Neuron (in vitro differentiated cells): ENCODE measurements around the gene TUBG1.
A peak's percentile ranks its signal among the peaks of the same experiment; 100 is the strongest.
"Not testable (repeated sequence)": the region's sequence is repeated elsewhere in the genome, so short reads cannot be mapped to it uniquely, and the experiment has no call there.

Experiments used
- H2AFZ ChIP-seq: one replicate; pipeline ENCODE4 v1.6.1; 2013; ENCODE audit warnings: low read depth, mild to moderate bottlenecking, inconsistent platforms, low read length, moderate library complexity
- H3K27me3 ChIP-seq: one replicate; pipeline ENCODE4 v1.6.1; 2013; ENCODE audit warnings: low read length; ENCODE audit not compliant: insufficient read depth
- H3K36me3 ChIP-seq: one replicate; pipeline ENCODE4 v1.6.1; 2013; ENCODE audit warnings: low read length; ENCODE audit not compliant: insufficient read depth
- H3K4me1 ChIP-seq: one replicate; pipeline ENCODE4 v1.6.1; 2013; ENCODE audit warnings: low read length; ENCODE audit not compliant: insufficient read depth
- H3K4me3 ChIP-seq: 2 replicates; pipeline ENCODE4 v1.5.1; 2013; ENCODE audit warnings: mild to moderate bottlenecking, low read length, moderate library complexity
- H3K9me3 ChIP-seq: one replicate; pipeline ENCODE4 v1.6.1; 2013; ENCODE audit warnings: low read length

The TUBG1 gene

GRCh38 chr17:42586514-42587230 lies 22.8 kb upstream of the TUBG1 start:
- Histone ChIP-seq H3K4me1 (no peaks in the 10 kb centered on the region), H3K36me3 (peaks cover 75% of the 10 kb centered on the region), H2AFZ (no peak overlapping the region)

GRCh38 chr17:42590886-42591285 lies 18.6 kb upstream of the TUBG1 start:
- Histone ChIP-seq H3K4me1 (no peaks in the 10 kb centered on the region), H3K4me3 (no peak overlapping the region), H3K9me3 (no peaks in the 10 kb centered on the region), H3K36me3 (peaks cover 46% of the 10 kb centered on the region), H2AFZ (no peak overlapping the region), H3K27me3 (no peaks in the 10 kb centered on the region)

More at GRCh38 chr17:42586514-42587230, 22.8 kb upstream of the TUBG1 start:
- Histone ChIP-seq H3K4me3 (no peak overlapping the region), H3K9me3 (no peaks in the 10 kb centered on the region), H3K27me3 (no peaks in the 10 kb centered on the region)

GRCh38 chr17:42591411-42591810 lies 18.1 kb upstream of the TUBG1 start:
- H2AFZ ChIP-seq, result no peak overlapping the region
- H3K27me3 ChIP-seq, result no peaks in the 10 kb centered on the region
- no peak overlapping the region for H3K4me3 ChIP-seq
- no peaks in the 10 kb centered on the region for H3K4me1 ChIP-seq
- H3K36me3 ChIP-seq, result peaks cover 42% of the 10 kb centered on the region
- no peaks in the 10 kb centered on the region for H3K9me3 ChIP-seq

DNA sequence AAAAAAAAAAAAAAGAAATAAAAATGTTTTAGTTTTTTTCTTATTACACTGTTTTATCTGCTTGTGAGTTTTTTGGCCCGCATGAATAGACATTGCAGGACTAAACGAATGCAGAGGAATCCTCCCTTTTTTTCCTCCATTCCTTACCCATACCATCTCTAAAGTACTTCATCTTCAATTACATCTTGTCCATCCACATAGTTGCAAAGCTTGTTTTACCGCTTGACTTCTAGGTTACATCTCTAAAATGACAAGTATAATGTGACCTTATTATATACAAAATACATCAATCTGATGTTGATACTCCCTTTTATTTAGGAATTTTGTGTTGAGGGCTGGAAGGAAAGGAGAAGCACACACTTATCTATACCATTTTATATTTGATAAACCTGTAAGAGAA lies 13.1 kb upstream of the TUBG1 start:
- Histone ChIP-seq H3K36me3 (peaks cover 16% of the 10 kb centered on the region), H3K4me1 (no peaks in the 10 kb centered on the region), H3K4me3 (no peak overlapping the region), H3K9me3 (no peaks in the 10 kb centered on the region), H3K27me3 (no peaks in the 10 kb centered on the region), H2AFZ (no peak overlapping the region)

DNA sequence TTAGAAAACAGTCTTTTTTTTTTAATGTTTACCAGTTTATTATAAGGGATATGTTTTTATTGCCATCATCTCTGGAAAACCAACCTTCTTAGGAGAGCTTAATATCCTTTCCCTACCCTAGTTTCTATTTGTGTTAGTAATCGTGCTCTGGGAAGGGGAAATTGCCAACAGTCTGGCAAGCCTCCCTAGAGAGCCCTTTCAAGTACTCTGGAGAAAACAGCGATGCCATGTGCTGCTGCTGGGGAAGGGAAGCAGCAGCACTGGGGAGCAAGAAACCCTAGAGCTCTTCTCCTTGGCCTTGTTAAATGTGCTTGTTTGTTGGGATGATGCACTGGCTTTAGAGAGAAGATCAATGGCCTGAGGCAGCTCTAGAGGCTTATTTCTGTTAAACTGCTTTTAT lies 10.6 kb upstream of the TUBG1 start:
- Histone ChIP-seq H2AFZ (no peak overlapping the region), H3K4me3 (no peak overlapping the region), H3K4me1 (no peaks in the 10 kb centered on the region), H3K27me3 (no peaks in the 10 kb centered on the region), H3K36me3 (peaks cover 7% of the 10 kb centered on the region), H3K9me3 (no peaks in the 10 kb centered on the region)

DNA sequence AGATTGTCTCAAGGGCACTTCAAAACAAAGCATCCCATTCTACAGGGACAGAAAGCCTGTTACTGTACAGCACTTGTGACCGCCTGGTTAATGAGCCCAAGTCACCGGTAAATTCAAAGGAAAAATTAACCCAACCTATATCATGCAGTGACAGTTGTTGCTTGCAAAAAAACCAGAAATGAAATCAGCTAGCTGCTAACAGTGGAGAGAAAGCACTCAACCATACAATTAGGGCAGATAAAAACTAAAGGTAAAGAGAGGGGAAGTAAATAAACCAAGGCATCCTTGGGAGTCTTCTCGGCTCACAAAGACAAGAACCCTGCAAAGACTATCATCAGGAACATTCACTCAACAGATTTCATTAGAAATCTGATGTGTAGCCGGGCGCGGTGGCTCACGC lies 6.2 kb upstream of the TUBG1 start:
- H3K4me1 ChIP-seq, result peaks cover 15% of the 10 kb centered on the region

GRCh38 chr17:42607769-42608168 lies 1.7 kb upstream of the TUBG1 start:
- Histone ChIP-seq H3K36me3 (peaks cover 11% of the 10 kb centered on the region), H3K27me3 (no peaks in the 10 kb centered on the region), H3K9me3 (no peaks in the 10 kb centered on the region), H3K4me3 (peak overlapping the region; percentile 90), H3K4me1 (peaks cover 18% of the 10 kb centered on the region), H2AFZ (no peak overlapping the region)

More for the DNA sequence above, 6.2 kb upstream of the TUBG1 start:
- H2AFZ ChIP-seq, result no peak overlapping the region
- H3K4me3 ChIP-seq, result no peak overlapping the region
- H3K9me3 ChIP-seq, result no peaks in the 10 kb centered on the region
- H3K36me3 ChIP-seq, result peaks cover 3% of the 10 kb centered on the region
- no peaks in the 10 kb centered on the region for H3K27me3 ChIP-seq

- Histone ChIP-seq H3K27me3 (no peaks in the 10 kb centered on the region), H3K4me3 (peak overlapping the region; percentile 90), H2AFZ (peak overlapping the region; percentile 14), H3K4me1 (peaks cover 18% of the 10 kb centered on the region), H3K9me3 (no peaks in the 10 kb centered on the region), H3K36me3 (peaks cover 18% of the 10 kb centered on the region)
These were observed 940 bp upstream of the TUBG1 start for GRCh38 chr17:42608305-42609181.

- H2AFZ ChIP-seq, result peak overlapping the region; percentile 88
- H3K36me3 ChIP-seq, result peaks cover 32% of the 10 kb centered on the region
- peaks cover 16% of the 10 kb centered on the region for H3K4me1 ChIP-seq
- peak overlapping the region; percentile 87 for H3K4me3 ChIP-seq
- not testable (repeated sequence) for H3K9me3 ChIP-seq, H3K27me3 ChIP-seq
These were observed 625 bp downstream of the TUBG1 start for GRCh38 chr17:42609814-42610801.

DNA sequence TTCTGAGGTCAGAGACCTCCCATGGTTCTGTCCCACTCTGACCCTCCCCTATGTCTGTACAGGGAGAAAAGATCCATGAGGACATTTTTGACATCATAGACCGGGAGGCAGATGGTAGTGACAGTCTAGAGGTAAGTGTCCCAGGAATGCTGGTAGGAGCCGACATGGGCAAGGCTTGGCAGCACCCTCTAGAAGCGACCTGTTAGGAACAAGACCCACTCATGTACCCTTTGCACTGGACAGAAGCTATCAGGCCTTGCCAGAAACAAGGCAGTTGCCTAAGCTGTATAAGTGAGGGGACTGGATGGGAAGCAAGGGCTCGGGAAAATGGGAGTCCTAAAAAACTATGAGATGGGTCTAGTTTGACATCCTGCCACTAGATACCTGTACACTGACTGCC lies 2.5 kb downstream of the TUBG1 start:
- Histone ChIP-seq H2AFZ (no peak overlapping the region), H3K9me3 (no peaks in the 10 kb centered on the region), H3K4me3 (no peak overlapping the region), H3K36me3 (peaks cover 41% of the 10 kb centered on the region), H3K4me1 (peaks cover 15% of the 10 kb centered on the region), H3K27me3 (no peaks in the 10 kb centered on the region)

DNA sequence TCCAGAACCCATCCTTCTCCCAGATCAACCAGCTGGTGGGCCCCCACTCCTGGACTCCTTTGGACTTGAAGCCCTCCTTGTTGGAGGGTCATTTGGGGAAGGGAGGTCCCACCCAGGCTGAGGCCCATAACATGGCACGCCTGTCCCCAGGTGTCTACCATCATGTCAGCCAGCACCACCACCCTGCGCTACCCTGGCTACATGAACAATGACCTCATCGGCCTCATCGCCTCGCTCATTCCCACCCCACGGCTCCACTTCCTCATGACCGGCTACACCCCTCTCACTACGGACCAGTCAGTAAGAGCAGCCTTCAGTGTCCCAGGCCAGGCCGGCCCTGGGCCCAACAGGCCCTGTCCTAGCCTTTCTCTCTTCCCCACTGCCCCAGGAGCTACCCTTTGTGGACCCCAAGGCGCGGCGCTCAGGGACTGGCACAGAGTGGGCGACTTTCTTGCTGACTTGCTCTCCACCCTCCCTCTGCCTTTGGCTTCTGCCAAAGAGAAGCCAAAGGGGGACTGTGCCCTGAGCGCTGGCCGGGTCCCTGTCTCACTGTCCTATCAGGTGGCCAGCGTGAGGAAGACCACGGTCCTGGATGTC lies 4.3 kb downstream of the TUBG1 start:
- no peak overlapping the region for H3K4me3 ChIP-seq
- no peak overlapping the region for H2AFZ ChIP-seq
- H3K36me3 ChIP-seq, result peaks cover 41% of the 10 kb centered on the region
- no peaks in the 10 kb centered on the region for H3K9me3 ChIP-seq
- no peaks in the 10 kb centered on the region for H3K27me3 ChIP-seq
- peaks cover 3% of the 10 kb centered on the region for H3K4me1 ChIP-seq

- H3K27me3 ChIP-seq, result no peaks in the 10 kb centered on the region
- no peak overlapping the region for H2AFZ ChIP-seq
- peaks cover 29% of the 10 kb centered on the region for H3K36me3 ChIP-seq
- H3K4me1 ChIP-seq, result no peaks in the 10 kb centered on the region
- H3K4me3 ChIP-seq, result no peak overlapping the region
- H3K9me3 ChIP-seq, result no peaks in the 10 kb centered on the region
These were observed 8.5 kb downstream of the TUBG1 start for GRCh38 chr17:42617956-42618431.
